GM19372 (cell line): ENCODE results near the gene ADCY1.

Source experiments
- ATAC-seq: cut with Tn5 transposase; IDR thresholded peaks from one replicate; pipeline ENCODE4 v1.9.1; 2021; ENCODE audit warnings: mild to moderate bottlenecking, low read depth, moderate library complexity; ENCODE audit not compliant: unreplicated experiment

ADCY1 gene

DNA sequence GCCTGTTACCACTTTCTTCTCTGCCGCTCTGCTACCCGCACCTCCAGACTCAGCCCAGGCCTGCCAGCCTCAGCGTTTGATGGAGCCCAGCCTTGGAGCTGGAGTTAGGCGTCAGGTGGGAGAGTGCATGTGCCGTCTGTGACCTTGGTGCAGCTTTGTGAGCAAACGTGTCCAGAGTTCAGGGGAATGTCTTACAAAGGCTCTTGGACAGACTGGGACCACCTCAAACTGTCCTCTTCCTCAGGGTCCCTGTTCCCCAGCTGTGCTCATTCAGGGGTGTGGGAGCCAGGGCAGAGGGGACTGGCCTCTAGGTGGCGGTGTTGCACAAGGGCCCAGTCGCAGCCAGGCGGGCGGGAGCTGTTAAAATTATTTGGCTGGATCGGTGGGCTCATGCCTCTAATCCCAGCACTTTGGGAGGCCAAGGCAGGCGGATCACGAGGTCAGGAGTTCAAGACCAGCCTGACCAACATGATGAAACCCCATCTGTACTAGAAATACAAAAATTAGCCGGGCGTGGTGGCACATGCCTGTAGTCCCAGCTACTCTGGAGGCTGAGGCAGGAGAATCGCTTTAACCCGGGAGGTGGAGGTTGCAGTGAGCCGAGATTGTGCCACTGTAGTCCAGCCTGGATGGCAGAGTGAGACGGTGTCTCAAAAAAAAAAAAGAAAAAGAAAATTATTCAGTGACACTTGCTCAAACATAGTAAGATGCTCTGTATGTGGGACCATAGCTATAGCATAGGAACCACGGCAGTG is 89.2 kb downstream of the ADCY1 start:
- no peak for ATAC-seq

DNA sequence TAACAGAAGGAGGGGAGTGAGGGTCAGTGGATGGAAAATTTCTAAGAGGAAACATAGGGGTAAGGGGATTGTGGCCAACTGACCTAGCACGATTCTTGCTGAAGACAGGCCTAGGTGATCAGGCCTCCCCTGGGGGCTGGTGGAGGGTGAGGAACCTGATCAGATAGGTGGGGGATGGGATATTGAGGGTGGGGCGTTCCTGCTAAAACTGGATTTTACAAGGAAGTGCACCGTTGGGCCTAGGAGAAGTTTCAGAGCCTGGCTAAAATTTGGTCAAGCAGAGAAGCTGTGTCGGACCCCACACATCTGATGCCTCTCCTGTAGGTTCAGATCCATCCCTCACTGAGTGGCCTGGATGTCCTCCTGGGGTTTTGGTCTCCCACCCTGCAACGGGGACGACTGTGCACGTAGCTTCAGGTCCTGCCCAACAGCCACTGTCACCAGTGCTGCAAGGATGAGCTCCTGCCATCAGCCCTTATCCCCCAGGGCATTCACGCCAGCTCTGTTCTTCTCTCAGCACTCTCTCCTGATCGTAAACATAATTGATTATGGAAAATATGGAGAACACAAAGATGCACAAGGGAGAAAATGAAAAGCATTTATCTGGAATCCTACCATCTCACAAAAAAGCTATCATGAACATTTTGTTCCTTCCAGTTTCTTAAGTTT is 89.9 kb downstream of the ADCY1 start:
- no peak for ATAC-seq

DNA sequence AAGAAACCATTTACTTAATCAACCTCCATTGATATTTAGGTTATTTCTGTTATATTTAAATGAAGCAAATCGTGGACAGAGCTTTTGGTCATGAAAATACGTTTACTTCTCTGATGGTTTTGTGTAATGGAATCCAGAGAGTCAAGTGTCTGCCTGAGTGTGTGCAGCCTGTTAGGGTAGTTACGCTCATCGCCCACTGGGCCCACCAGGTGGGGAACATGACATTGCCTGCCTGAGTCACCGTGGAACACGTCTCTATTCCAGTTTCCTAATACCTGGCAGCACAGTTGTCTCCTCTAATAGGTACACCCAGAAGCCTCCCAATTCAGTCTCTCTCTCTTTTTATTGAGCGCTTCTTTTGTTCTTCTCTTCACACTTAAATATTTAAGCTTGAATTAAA is 91.0 kb downstream of the ADCY1 start:
- ATAC-seq, result no peak

DNA sequence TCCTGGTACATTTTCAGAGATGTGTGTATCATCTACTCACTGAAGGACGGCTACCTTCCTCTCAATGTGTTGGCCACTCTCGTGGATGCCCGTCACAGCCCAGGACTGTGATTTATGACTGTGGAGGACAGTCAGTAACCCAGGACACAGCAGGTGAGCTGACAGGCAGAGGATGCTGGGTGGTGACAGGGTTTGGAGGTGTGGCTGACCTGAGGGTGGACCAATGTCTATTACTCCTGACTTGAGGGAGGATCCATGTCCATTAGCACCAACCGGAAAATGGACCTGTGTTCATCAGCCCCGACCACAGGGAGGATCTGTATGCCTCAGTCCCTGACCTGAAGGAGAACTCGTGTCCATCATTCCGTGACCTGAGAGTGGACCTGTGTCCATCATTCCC is 96.1 kb downstream of the ADCY1 start:
- ATAC-seq, result no peak

DNA sequence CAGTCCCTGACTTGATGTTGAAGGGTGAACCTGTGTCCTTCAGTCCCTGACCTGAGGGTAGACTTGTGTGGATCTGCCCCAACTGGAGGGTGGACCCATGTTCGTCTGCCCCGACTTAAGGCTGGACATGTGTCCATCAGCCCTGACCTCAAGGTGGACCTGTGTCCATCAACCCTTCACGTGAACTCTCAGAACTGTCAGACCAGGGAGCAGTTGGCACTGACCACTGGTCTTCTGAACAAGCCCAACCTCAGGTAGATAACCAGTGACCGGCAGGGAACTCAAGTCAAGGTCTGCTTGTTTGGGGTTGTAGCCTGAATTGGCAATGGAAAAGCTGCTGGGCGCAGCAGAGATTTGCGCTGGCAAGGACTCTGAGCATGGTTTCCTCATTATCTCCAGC is 96.5 kb downstream of the ADCY1 start:
- no peak for ATAC-seq

DNA sequence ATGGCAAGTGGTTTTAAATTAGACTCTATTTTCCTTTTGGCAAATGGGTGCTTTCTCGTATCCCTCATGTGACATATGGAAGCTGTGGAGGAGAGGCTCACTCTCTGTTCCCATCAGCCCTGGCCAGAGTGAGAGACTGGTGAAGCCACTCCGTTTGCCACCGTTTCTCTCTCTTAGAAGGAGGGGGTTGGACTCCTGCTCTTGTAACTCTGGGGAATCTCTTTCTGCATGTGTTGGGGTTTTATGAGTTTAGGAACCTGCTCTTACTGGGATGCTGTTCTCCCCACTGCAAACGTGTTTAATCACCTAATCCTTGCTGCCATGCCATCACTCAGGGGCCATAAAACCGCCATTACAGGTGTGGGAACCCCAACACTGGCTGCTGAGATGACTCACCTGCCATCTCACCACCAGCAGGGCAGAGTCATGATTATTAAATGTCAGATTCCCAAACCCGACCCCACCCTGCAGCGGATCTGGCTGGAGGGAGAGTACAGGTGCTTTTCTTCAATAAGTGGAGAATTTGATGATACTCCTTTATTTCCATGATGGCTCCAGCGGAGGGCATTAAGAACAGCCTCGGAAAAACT is 103.2 kb downstream of the ADCY1 start:
- ATAC-seq, result no peak

DNA sequence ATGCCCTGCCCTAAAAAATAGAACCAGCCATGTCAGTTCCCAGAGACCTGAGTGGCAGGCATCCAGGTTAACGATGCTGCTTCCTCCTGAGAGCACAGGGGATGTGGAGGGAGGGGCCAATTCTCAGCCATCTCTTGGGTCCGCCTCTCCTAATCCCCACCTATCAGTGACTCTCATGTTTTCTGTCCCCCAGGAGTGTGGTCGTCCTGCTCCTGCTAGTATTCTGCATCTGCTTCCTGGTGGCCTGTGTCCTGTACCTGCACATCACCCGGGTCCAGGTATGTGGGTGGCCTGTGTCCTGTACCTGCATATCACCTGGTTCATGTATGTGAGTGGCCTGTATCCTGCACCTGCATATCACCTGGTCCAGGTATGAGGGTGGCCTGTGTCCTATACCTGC is 105.3 kb downstream of the ADCY1 start:
- ATAC-seq, result no peak

DNA sequence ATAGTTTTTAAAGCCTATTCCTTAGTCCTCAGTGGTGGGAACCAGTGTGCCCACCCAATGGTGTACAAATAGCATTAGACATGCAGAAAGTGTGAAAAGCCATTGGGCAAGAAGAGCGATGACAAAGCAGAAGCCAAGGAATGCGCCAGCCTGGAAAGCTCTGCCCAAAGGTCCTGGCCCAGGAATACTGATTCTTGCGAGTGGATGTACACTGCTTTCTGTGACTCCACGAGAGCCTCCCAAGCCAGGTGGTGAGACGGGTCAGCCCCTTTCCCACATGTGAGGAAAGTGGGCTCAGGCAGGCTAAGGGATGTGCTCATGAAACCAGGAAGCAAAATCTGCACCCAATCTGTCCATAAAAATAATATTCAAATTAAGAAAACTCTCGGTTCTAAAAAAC is 106.6 kb downstream of the ADCY1 start:
- no peak for ATAC-seq

DNA sequence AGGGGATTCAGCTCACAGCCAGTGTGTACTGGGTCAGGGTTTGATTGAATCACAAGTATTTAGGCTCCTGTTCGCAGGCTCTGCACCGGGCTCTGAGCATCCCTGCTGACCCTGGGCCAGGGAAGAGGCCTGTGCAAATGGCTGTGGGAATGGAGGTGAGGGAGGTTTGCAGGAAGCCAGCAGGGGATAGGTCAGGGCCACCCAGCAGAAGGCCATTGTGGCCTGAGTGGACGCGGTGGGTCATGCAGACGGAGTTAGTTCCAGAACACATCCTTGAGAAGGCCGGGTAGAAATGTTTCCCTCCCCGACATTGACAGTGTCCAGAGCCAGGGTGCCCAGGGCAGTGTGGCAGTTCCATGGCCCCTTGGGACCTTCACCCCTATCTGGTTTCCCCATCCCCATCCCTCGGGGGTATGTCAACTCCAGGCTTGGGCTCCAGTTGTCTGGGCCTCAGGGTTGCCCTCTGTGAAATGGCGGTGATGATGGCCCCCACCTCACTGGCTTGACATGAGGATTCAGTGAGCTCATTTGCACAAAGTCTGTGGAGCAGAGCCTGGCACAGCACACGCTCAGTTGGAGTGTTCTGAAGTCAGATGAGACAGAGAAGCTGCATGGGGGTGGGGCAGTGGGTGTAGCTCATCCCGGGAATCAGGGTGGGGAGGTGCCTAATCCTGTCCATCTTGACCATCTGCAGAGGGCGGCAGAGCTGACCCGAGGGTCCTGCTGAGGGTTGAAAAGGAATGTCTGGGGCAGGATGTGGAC is 107.6 kb downstream of the ADCY1 start:
- no peak for ATAC-seq

DNA sequence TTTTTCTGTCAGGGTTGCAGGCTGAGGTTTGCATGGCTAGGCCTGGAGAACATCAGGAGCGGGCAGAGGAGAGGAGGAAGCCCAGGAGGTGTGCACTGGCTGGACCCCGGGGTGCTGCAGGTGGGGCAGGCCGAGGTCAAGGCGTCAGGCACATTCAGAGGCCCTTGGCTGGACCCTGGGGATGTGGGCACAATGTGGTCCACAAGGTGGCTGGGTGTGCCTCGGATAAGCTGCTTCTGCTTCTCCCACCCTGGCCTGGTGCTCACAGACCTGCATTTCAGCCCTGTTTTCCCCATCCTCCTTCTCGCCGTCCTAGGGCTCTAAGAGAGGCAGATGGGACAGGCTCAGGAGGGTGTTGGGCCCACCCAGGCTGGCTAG is 108.2 kb downstream of the ADCY1 start:
- no peak for ATAC-seq

DNA sequence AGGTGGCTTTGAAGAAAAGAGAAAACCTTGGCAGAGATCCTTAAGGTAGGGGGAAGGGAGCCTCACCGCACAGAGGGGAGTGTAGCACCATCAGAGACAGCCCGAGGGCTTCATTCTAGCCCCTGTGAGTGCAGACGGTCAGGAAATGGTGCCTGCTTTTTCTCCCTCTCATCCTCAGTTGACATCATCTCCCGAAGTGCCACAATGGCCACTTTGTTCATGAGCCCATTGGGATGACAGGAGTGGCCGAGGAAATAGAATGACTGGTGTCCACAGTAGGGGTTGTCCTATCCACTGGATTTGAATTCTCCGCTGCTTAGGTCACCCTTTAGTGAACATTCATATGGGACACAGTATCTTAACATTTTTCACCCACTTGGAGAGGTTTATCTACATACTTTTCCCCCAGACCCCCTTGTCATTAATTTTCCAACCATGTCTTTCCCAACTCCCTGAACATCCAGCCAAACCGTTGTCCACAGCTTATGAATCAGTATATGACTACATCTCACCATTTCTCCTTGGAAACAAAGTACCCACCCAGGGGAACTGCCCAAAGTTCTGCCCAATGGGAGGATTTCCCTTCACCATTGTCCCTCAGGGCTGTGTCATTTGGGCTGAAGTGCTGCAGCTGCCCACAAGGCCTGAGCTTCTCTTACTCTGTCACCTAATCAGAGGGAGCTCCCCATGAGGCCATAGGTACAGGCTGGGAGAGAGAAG is 108.8 kb downstream of the ADCY1 start:
- no peak for ATAC-seq

DNA sequence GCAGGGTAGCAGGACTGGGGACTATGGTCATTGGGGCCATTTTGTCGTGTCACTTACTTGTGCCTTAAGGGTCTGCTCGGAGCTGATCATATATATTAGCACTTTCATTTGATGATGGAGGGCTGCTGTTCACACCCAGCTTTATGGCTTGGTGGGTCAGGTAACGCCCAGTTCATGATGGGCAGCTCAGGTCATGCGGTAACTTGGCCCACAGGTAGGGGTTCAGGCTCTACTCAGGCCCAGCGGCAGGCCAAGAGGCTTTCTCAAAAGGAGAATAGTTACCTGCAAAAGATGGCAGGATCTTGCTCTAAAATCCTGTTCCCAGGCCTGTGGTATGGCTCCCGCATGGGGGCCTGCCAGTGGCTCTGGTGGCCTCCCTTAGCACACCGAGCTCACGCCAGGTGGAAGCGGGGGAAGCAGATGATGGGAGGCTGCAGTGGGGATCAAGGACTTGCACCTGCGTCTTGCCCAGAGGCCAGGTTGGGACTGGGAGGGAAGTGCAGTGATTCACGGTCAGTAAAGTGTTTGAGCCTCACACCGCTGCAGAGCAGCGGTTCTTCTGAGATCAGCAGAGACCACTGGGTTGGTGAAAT is 109.5 kb downstream of the ADCY1 start:
- no peak for ATAC-seq

DNA sequence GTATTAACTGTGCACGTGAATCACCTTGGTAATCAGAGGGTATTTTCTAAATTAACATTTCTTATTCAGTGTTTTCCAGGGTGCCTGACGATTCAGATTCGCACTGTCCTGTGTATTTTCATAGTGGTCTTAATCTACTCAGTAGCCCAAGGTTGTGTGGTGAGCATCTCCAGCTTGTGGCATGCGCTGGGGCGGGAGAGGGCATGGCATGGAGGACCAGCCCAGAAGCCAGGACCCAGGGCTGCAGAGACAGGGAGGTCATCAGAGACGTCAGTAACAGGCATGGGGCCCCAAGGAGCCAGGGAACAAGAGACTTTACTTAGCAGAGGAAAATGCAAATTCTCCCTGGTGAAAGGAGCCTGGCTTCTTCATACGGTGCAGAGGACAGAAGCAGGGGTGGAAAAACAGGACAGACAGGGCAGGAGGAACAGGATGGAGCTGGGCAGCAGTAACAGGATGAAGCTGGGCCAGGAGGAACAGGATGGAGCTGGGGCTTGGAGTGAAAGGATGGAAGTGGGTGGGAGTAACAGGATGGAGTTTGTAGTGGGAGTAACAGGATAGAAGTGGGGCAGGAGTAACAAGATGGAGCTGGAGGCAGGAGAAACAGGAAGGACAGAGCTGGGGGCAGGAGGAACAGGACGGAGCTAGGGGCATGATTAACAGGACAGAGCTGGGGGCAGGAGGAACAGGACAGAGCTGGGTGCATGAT is 110.9 kb downstream of the ADCY1 start:
- ATAC-seq, result no peak

DNA sequence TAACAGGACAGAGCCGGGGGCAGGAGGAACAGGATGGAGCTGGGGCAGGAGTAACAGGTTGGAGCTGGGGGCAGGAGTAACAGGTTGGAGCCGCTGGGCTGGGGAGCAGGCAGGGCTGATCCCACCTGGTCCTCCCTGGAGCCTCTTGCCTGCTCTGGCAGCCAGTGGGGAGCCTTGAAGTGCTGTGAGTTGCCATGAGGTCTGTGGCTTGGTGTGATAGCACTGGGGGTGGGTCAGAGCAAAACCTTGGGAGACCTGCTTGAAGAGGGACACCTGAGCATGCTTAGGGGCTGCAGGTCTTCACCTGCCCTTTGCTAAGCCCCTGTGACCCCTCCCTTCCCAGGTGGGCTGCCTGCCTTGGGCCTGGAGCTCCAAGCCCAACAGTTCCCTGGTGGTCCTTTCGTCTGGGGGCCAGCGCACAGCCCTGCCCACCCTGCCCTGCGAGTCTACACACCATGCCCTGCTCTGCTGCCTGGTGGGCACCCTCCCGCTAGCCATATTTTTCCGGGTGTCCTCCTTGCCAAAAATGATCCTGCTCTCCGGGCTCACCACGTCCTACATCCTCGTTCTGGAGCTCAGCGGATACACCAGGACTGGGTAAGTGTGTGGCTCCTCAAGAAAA is 111.6 kb downstream of the ADCY1 start:
- ATAC-seq, result no peak

DNA sequence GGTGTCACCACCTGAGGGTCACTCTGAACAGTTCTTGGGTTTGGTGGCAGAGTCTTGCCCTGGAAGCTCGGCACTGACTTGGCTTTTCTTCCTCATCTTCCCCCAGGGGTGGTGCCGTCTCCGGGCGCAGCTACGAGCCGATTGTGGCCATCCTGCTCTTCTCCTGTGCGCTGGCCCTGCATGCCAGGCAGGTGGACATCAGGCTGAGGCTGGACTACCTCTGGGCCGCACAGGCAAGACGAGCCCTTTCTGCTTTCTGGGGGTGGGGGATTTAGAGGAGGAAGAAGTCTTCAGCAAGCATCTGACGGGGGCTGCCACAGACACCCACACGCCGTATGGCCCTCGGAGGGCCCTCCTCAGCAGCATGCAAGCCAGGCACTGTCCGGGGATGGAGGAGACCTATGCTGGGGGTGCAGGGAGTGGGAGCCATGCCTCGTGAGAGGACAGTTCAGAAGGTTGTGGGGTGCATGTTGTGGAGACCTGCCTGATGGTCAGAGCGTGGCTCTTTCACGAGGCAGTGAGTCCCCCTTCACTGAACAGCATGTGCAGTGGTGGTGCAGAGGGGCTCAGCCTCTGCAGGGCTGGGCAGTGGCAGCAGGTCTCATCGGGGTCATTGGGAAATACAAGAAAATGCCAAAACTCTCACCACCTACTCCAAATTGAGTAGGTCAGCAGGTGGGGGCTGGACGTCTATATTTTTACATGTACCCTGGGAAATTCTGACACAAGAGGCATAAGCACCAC is 112.4 kb downstream of the ADCY1 start:
- no peak for ATAC-seq

DNA sequence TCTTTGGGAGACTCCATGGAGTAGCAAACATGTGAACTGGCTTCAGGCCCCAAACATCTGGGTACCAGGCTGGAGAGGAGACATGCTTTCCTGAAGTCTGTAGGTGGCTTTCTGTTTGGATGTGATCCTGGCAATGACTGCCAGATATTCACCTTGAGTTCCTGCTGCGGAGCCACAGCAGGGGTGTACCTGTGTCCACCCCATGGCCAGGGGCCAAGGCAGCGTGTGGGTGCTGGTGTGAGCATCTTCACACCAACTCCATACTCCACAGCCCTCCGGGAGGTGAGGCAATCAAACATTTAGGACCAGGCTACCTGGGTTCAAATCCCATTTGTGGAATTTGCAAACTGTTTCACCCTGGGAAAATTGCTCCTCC is 113.0 kb downstream of the ADCY1 start:
- ATAC-seq, result no peak

DNA sequence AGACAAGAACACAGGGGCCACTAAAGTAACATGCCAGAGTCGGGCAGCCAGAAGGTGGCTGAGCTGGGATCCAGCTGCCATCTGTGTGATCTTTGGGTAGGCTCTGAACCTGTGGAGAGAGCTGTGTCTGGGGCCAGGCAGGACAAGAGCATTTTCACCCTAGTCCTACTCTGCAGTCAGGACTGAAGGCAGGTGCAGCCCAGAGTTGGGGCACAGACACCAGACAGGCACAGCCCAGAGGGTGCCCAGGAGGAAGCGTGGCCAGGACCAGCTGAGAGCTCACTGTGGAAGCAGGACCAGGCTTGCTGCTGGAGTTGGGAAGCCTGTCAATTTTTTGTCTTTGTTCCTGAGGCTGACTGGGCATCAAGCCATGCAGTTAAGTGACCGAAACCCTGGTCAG is 113.6 kb downstream of the ADCY1 start:
- ATAC-seq, result no peak

DNA sequence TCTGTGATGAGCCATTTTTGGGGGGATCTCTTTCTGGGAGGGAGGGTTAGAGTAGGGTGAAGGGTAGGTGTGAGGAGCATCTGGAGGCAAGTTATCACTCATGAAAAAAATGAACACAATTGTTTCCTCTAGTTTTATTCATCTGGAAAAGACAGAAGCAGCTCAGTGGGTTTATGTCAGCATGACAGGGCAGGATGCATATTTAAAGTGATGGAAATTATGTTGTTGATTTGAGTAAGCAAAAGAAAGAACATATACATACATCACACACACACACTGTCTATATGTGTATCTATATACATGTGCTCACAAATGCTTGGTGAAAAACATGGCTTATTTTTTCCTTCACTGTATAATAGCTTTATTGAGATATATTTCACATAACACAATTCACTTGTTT is 114.2 kb downstream of the ADCY1 start:
- no peak for ATAC-seq
